ENCODE measurements around the gene GALNT18.
A peak's percentile ranks its signal among the peaks of the same experiment; 100 is the strongest.

GALNT18 gene

DNA sequence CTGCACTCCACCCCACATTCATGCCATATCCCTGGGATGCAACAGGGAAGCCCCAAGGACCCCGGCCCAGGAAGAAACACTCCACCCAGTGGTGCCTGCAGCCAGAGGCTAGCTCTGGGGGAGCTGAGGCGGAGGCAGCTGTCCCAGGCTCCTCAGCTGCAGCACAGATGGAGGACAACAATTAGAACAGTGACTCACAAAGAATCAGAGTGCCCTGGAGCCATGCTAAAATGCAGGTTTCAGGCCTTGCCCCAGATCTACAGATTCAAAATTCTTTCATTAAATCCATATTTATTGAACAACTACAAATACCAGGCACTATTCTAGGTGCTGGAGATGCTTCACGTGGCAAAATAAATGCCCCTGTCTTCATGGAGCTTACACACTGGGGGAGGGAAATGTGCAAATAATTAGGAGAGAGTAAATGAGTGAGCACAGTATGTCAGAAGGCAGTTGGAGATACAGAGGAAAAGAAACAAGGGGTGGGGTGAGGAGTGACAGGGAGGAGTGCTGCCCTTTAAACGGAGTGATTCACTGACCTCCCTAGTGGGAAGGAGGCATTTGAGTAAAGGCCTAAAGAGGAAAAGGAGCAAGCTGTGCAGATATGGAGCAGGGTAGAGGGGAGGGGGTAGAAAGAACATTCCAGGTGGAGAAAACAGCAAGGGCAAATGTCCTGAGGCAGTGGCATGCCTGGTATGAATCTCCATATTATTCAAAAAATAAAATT, 195.4 kb downstream of the GALNT18 start:
- DNase-seq: peak; percentile 46

DNA sequence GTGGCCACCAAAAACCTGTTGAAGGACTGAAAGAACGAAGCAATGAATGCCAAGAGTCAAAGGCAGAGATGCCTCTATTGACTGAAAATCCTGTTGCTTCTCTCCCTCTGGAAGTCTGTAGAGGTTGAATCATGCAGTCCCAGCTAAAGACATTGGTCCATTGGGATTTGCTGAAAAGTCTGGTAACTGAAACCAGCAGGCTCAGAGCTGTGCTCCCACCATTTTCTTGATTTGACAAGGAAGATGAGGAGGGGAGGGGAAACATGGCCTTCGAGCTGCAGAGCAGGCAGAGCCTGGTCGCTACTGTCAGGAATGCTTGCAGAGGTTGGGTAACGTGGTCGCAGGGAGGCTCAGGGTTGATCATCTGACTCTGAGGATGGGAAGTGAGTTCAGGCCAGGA, 196.0 kb downstream of the GALNT18 start:
- no peak for DNase-seq

DNA sequence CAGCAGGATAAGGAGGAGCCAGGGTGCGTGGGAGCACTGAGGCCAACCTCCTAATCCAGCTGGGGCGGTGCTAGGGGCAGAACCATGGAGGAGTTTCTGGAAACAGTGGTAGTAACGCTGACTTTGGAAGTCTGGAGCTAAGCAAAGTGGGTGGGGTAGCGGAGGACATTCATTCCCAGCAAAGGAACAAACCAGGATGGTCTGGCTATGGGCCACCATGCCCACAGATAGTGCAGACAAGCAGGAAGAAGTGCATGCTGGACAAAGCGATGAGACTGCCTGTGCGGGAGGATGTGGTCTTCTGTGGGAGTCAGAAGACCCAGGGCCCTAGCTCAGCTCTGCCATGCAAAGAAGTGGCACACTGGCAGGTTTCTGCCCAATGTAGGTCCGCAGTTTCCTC, 197.1 kb downstream of the GALNT18 start:
- DNase-seq: no peak

DNA sequence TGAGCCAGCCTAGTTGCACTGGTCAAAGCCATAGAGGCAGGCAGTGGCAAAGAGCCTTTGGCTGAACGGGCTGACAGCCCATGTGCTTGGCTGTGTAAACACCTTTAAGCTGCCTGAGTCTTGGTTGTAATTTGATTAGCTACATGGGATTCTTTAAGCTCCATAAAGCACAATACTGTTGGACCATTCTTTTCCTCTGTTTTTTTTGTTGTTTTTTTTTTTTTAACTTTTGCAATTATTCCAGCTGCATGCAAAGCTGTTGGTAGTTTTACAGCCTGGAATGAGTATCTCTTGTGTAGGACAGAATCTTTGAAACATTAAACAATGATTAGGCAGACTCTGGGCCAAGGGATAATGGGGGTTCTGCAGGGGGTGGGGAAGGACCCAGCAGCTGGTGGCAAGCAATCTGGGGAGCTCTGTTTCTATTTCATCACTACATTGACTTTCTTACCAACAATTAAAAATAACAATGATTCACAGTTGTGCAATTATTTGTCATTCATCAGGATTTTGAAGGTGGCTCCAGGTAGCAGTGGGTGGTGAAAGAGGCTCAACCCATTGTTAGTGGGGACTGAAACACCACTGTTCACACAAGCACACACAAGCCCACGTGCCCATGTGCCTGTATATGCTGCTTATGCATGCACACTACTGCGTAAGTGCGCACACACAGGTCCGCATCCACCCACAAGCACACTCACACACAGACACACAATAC, 199.2 kb downstream of the GALNT18 start:
- DNase-seq: no peak

DNA sequence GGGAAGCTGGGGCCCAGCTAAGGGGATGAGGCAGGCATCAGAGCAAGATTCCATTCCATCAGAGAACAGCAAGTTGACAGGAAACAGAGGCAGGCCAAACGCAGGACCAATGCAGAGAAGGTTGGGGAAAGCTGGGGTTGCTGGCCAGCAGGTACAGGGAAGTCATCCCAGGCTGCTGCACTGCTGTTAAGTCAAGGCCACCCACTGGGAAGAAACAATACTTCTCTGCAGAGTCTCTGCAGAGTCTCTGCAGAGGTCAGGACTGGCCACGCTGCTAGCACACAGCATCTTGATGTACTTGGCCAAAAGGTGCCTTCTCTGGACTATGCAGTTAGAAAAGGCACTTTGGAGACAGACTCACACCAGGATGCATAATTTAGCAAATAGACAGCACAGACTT, 200.3 kb downstream of the GALNT18 start:
- no peak for DNase-seq

DNA sequence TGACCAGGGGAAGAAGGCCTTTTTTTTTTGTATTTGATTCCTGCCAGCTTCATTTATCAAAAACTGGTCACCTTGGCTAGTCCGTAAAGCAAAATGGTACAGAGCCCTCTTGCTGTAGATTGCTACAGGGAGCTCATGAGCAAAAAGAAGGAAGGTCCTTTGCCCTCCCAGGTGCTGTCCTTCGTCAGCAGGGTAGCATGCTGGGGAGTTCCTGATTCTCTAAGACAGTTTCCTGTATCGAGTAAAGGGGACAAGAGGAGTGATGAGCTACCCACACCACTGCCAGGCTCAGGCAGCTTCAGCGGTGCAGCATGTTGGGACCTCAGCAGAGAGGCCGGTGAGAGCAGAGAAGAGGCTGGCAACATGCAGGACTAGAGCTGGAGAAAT, 200.9 kb downstream of the GALNT18 start:
- no peak for DNase-seq

DNA sequence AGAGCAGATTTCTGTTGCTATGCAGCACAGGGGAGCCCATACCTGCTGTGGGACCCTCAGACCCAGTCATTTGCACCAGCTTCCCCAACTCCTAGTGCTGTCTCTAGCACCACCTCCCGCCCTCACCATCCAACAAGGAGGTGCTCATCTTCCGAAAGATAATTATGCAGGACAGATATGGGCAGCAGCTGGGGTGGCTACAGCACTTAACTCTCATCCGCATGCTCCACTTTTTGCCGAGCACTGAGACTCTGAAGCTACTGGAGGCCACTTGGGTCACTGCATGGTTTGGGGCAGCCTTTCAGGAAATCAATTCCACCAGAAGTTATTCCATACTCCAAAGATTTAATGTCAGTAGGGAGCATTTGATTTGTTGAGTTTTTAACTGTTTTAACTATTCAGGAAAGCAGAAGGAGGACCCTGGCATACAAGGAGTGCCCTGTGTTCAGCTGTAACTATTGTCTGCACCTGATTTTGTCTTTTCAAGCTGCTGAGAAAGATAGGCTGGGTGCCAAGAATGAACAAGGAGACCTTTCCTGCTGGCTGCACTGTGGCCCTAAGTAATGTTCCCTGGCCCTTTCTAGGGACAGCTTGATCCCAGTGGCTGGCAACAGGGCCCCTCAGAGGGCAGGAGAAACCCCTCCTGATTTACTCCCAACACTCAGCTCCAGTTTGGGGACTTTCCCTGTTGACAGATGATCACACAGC, 201.5 kb downstream of the GALNT18 start:
- DNase-seq: no peak

DNA sequence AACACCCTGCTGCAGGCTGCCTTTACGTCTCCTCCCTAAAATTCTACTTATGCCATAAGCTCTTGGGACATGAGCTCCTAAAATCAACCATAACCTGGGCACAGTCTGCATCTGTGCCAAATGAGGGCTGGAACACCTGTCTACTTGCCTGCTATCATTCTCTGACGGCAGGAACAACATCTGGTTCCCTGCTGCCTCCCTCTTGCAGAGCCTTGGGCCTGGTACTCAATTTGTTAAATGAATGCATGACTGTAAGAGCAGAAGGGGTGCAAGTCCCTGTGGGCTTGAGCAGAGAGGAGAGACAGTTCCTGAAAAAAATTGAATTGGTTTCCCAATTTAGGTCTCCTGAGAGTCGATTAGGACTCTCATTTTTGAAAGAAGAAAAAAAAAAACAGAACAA, 202.1 kb downstream of the GALNT18 start:
- no peak for DNase-seq

DNA sequence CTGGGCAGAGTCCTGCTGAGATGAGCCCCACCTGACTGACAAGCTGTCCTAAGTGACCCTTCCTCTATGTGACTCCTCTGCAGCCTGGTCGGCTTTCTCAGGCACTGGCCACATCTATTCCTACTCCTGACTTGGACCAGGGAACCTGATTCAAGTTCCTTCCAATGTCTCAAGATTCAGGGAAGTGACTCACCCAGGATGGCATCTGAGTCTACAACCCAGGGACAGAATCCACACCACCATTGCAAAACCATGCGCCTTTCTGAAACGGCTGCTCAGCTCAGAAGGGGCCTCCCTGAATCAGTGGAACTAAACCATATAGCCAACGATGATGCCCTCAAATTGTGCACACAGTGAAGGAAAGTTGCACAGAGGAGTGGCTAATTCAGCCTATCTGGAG, 204.9 kb downstream of the GALNT18 start:
- DNase-seq: peak; percentile 72

DNA sequence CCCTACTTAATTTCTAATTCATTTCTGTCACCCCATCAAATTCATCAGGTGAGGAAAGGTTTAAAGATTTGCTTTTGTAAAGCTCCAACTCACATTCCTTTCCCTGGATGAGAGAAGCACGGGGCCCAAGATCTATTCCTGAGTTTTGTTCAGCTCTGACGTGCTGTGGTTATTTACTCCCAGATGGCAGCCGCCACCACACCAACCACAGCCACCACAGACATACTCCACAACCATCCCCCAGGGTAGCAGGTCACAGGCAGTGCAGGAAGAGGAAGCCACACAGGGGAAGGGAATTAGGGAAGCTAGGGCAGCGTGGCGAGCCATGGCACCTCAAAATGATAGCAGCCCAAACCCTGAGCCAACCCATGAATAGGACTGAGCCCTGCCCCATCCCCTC, 205.3 kb downstream of the GALNT18 start:
- DNase-seq: peak; percentile 67

DNA sequence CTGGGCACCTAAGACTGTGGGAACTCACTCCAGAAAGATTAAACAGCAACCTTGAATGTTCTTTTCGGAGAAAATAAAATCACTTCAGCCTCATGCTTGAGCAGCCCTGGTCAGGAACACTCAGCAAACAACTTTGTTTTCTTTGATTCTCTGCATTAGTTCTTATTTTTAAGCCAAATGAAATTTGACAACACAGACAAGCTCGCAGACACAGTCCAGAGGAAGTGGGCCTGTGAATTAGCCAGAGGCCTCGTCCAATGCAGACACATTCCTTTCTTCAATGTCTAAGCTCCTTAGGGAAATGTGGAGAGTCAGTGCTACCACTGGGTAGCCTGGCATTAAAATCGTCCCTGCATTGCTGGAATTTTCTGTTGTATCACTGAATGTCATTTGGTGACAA, 205.9 kb downstream of the GALNT18 start:
- DNase-seq: no peak

DNA sequence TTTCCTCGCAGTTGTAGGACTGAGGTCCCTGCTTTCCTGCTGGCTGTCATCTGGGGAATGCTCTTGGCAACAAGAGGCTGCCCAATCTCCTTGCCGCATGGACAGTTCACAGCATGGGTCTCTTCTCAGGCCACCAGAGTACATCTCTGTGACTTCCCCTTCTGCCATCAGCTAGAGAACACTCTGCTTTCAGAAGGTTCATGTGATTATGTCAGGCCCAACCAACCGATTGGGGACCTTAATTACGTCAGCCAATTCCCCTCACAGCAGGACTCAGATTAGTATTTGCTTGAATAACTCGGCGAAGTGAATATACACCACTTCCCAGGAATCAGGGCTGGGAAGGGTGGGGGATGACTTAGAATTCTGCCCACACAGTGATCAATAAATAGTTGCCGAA, 206.8 kb downstream of the GALNT18 start:
- no peak for DNase-seq

DNA sequence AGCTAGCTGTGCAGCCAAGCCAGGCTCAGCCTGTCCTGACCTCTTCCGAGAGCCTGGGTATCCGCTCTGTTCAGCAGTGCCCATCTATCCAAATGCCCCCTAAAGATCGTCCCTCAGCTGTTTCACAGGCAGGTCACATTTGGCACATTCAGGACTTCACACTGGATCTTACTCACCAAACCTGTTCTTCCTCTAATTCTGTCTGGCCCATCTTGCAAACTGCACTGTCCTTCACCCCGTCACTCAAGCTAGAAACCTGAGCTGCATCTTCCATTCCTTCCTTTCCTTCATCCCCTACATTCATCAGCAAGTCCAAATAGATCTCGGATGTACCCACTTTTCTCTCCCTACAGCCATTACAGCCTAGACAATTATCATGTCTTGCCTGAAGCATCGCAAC, 208.0 kb downstream of the GALNT18 start:
- DNase-seq: no peak

DNA sequence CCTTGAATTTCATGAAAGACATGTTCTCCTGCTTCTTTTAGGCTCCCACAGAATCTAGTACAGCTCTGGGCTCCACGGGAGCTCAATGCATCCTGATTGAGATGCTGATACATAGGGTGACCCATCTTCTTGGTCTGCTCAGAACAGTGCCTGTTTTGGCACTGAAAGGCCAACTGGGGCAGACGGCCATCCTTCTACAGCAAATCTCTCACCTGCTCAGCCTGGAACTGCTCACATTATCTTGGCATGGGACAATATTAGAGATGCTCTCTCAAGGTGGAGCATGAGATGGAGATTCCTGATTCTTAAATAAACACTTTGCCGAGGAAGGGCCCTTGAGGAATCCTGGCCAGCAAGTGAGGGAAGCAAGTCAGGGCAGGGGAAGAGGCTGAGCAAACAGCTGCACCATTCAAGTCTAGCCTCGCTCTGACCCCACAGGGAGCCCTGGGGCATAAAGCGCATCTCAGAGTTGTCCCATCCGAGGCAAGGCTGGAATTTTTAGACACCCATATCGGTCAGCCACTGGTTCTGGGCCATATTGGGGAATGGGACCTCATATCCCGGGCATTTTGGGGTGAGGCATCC, 210.3 kb downstream of the GALNT18 start:
- no peak for DNase-seq

DNA sequence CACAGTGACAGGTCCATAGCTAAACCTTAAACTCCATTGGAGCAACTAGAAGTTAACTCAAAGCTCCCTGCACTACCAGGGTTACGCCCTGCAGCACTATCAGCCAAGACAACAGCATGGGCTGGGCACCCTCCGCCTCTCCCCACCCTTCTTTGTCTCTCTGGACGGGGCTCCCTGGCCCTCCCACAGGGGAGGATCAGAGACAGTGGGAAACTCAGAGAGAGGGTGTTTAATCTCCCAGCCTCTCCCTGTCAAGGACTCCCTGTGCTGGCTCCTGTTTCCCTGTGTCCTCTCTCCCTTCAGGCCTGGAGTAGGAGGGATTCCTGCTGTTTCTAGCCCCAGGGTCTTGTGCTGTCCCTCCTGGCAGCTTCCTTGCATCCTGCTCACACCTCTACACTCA, 211.9 kb downstream of the GALNT18 start:
- no peak for DNase-seq

DNA sequence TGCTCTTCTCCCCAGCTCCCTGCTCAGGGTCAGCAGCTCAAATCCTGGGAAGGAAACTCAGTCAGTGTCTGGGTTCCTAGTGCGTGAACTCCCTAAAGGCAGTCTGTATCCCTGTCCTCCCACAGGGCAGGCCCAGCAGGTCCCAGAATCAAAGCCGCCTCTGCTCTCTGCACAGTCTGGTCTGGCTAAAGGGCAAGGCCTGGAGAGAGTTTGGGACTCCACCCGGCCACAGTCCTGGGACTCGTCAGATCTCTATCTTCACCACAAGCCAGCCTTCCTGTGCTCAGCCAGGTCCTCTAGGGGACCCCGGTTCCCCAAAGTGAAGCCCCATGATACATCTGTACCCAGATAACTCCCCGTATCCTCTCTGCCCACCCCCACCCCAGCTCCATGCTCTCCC, 212.6 kb downstream of the GALNT18 start:
- no peak for DNase-seq

DNA sequence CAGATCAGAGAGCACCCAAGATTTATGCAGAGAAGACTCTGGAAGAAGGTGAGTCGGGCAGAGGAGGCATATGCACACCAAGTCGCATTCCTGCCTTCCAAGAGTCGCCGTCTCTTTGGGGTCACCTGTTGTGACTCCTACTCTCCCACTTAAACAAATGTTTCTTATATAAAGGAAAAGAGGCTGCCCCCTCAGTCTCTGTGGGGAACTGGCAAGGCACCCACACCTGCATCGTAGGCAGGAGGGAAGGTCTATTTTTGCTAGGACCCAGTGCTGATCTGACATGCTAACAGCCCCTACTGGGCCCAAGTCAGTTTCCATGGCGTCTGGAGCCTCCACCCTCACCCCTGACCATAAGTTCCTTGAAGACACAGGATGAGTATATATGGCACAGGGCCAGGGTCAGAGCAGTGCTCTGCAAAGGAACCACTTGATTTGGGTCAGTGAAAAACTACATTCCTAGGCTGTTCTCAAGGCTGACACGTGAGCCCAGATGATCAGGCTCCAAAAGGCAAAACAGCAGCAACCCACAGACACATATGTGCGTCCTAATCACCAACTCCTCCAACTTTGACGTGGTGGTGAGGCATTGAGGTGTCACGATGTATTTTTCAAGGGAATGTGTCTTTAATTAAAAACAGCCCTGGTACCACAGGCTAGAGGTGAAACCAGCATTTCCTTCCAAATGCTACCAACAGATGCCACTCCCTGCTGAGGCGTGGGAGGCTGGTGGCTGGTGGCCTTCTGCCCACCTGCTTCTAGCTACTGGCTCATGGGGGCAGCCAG, 213.2 kb downstream of the GALNT18 start:
- peak; percentile 8 for DNase-seq

DNA sequence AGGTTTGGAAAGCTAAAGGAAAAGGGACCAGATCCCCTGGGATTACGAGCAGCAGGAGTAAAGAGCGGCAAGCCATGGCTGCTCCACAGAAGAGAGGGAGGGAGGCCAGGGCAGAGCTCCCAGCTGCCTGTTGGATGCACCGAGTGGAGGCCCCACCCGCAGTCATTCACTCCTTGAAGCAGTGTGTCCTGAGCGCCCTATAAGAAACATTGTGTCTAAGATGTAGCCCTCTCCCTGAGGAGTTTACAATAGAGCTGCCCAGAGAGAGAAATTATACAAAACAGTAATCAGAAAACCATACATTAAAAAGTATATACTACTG, 214.1 kb downstream of the GALNT18 start:
- DNase-seq: no peak

DNA sequence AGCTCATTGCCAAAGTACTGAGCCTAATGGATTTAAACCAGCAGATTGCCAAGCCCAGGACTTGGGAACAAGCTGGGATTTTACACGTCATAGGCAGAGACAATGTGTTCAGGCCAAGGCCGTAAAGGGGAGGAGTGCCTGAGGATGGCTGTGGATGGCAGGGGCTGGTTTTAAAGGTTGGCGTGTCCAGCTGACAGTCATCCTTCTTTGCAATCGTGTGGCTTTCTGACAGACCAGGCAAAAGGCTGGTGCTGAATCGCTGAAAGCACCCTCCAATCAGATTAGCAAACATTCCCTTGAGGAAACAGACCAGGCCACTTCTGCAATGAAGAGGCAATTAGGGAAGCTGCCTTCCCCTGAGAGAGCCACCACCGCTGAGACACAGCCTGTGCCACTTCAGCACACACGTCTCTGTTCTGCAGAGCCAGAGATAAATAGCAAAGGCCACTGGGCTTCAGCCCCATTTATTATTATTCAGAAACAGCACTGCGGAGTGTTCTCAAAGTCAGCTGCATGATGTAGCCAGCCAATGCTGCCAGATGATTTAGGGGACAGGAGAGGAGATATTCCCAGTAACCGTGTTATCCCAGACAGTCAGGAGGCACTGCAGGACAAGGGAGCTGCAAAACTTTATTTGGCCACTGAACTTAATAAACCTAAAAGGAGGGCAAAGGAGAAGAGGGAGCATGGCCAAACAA, 214.6 kb downstream of the GALNT18 start:
- DNase-seq: no peak

DNA sequence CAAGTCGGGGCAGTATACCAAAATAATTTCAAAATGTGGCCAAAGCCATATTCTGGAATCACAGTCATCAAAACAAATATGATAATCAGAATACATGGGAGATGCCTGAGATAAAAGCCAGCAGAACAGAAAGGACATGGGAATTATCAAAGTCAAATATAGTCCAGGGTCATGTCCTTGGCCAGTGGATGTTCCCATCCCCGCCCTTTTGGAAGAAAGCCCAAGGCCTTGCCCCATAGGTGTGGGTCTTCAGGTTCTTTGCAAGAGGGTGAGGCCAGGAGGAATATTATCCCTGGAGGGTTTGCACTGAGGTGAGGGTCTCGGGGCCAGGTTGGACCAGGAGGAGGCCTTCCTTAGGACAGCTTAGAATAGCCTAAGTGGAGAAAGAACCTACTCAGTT, 215.2 kb downstream of the GALNT18 start:
- no peak for DNase-seq

DNA sequence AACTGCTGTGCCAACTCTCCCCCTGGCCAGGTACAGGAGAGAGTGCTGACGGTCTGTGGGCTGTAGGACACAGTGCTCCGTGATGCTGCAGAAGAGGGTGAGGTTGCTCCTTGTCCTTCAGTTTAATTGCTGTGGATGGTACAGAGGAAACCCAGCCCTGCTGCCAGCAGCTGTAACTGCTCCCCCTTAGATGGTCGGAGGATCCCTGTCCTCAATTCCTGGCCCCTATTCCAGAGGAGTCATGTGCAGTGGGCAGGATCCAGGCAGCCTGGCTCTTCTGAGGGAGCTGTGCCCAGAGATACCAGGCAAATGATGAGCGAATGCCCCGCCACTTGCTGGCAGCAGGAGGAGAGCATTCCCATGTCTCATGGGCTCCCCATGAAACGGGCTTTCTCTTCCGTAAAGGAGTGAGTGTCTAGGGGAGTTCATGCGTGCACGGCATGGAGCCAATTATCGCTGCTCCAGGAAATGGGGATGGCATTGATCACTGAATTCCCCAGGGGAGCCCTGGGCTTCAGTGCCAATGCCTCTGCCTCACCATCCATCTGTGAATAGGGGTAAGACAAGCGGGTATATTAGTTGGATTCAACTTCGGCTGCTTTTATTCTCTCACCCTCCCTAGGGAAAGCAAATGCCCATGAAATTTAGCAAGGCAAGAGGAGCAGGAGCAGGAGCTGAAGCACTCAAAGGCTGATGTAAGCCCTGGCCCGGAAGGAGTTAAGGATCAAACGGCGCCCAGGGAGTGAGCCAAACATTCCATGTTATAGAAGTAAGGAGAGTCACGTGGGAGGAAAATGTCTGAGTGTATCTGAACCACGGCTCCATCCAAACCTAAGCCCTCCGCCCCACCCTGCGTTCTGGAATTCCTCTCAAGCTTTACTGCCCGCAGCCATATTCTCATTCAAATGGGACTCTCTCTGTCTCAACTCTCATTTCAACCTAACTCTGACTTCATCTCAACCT, 217.8 kb downstream of the GALNT18 start:
- DNase-seq: no peak

Data from EL (cell line).